ENCODE data around the gene INTS3.

The INTS3 gene

GRCh38 chr1:153687346-153688125, 40.3 kb upstream of the INTS3 start:
- no peaks in the 10 kb centered on the region for H3K4me1 ChIP-seq (ENCODE audit: low read depth, poor library complexity, severe bottlenecking)
- no peak overlapping the region for H3K4me3 ChIP-seq (IDR thresholded peaks at IDR 0.05; ENCODE audit: insufficient read depth, low read depth, low read length)
- H3K27me3 ChIP-seq (ENCODE audit: insufficient read depth, low read depth), result peaks cover 28% of the 10 kb centered on the region; the same call in 1 of the 2 replicates
- H4K20me1 ChIP-seq (ENCODE audit: insufficient read depth), result no peaks in the 10 kb centered on the region
- TF ChIP-seq, protein P1, sequence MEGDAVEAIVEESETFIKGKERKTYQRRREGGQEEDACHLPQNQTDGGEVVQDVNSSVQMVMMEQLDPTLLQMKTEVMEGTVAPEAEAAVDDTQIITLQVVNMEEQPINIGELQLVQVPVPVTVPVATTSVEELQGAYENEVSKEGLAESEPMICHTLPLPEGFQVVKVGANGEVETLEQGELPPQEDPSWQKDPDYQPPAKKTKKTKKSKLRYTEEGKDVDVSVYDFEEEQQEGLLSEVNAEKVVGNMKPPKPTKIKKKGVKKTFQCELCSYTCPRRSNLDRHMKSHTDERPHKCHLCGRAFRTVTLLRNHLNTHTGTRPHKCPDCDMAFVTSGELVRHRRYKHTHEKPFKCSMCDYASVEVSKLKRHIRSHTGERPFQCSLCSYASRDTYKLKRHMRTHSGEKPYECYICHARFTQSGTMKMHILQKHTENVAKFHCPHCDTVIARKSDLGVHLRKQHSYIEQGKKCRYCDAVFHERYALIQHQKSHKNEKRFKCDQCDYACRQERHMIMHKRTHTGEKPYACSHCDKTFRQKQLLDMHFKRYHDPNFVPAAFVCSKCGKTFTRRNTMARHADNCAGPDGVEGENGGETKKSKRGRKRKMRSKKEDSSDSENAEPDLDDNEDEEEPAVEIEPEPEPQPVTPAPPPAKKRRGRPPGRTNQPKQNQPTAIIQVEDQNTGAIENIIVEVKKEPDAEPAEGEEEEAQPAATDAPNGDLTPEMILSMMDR (conservative IDR thresholded peaks at IDR 0.05; ENCODE audit: low read depth, low read length), result no peak
- no peak overlapping the region for H3K27ac ChIP-seq
- H2AFZ ChIP-seq (ENCODE audit: low read depth), result no peak overlapping the region
- no peak overlapping the region for H3K9ac ChIP-seq
- no peak overlapping the region for H3K4me2 ChIP-seq
- H3K79me2 ChIP-seq (ENCODE audit: insufficient read depth, low read depth), result no peaks in the 10 kb centered on the region
- H3K36me3 ChIP-seq (ENCODE audit: insufficient read depth), result no peaks in the 10 kb centered on the region

DNA sequence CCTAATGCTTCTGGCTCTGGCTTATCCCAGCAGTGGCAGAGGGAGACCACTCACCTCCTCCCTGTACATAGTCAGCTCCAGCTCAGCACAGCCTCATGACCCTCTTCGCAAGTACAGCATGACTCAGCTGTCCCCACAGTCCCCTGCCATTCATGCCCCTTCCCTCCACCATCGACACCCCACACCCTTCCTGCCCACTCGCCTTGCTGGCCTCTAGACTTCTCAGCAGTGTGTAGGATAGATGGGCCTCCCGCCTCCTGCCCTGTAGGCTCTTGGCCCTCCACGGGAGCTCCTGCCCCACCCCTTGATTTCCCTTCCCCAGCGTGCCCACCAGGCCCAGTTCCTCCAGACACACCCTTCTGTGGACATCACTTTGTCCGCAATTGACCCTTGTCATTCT, 39.6 kb upstream of the INTS3 start:
- no peak overlapping the region for H3K4me3 ChIP-seq (IDR thresholded peaks at IDR 0.05; ENCODE audit: insufficient read depth, low read depth, low read length)
- TF ChIP-seq, protein P1 (conservative IDR thresholded peaks at IDR 0.05; ENCODE audit: low read depth, low read length), result no peak

DNA sequence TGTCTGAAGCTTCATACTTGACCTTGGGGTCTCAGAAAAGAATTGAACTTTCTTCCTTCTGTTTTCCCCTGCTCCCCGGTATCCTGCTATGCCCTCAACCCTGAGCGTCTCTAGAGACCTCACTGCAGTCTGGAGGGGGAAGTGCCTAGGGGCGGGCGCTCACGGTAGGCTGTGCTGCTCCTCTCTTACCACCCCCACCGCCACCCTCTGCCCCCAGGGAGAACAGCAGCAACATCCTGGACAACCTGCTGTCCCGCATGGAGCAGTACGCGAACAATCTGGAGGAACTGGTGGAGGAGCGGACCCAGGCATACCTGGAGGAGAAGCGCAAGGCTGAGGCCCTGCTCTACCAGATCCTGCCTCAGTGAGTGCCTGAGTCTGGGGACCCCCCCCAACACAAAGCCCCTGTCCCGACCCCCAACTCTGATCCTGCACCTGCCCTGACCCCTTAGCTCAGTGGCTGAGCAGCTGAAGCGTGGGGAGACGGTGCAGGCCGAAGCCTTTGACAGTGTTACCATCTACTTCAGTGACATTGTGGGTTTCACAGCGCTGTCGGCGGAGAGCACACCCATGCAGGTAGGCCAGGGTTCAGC, 39.0 kb upstream of the INTS3 start:
- TF ChIP-seq, protein P1 (conservative IDR thresholded peaks at IDR 0.05; ENCODE audit: low read depth, low read length), result no peak
- peaks cover 16% of the 10 kb centered on the region; the same call in 1 of the 2 replicates for H3K27me3 ChIP-seq (ENCODE audit: insufficient read depth, low read depth)
- H3K4me1 ChIP-seq (ENCODE audit: low read depth, poor library complexity, severe bottlenecking), result no peaks in the 10 kb centered on the region
- no peak overlapping the region for H2AFZ ChIP-seq (ENCODE audit: low read depth)
- H3K9ac ChIP-seq, result no peak overlapping the region
- no peak overlapping the region for H3K4me3 ChIP-seq (IDR thresholded peaks at IDR 0.05; ENCODE audit: insufficient read depth, low read depth, low read length)
- no peaks in the 10 kb centered on the region for H3K79me2 ChIP-seq (ENCODE audit: insufficient read depth, low read depth)
- H3K4me2 ChIP-seq, result no peak overlapping the region
- H3K36me3 ChIP-seq (ENCODE audit: insufficient read depth), result no peaks in the 10 kb centered on the region
- no peaks in the 10 kb centered on the region for H4K20me1 ChIP-seq (ENCODE audit: insufficient read depth)
- H3K27ac ChIP-seq, result no peak overlapping the region

More for the DNA sequence above, 39.6 kb upstream of the INTS3 start:
- H3K4me1 ChIP-seq (ENCODE audit: low read depth, poor library complexity, severe bottlenecking), result no peaks in the 10 kb centered on the region
- no peak overlapping the region for H3K27ac ChIP-seq
- H2AFZ ChIP-seq (ENCODE audit: low read depth), result no peak overlapping the region
- H3K36me3 ChIP-seq (ENCODE audit: insufficient read depth), result no peaks in the 10 kb centered on the region
- H3K79me2 ChIP-seq (ENCODE audit: insufficient read depth, low read depth), result no peaks in the 10 kb centered on the region
- H4K20me1 ChIP-seq (ENCODE audit: insufficient read depth), result no peaks in the 10 kb centered on the region
- H3K27me3 ChIP-seq (ENCODE audit: insufficient read depth, low read depth), result peaks cover 21% of the 10 kb centered on the region; the same call in 1 of the 2 replicates
- no peak overlapping the region for H3K9ac ChIP-seq
- H3K4me2 ChIP-seq, result no peak overlapping the region

- H4K20me1 ChIP-seq (ENCODE audit: insufficient read depth), result no peaks in the 10 kb centered on the region
- no peaks in the 10 kb centered on the region for H3K27me3 ChIP-seq (ENCODE audit: insufficient read depth, low read depth)
- no peaks in the 10 kb centered on the region for H3K79me2 ChIP-seq (ENCODE audit: insufficient read depth, low read depth)
- TF ChIP-seq, protein P1 (conservative IDR thresholded peaks at IDR 0.05; ENCODE audit: low read depth, low read length), result no peak
- no peak overlapping the region for H3K4me2 ChIP-seq
- H3K4me1 ChIP-seq (ENCODE audit: low read depth, poor library complexity, severe bottlenecking), result no peaks in the 10 kb centered on the region
- no peak overlapping the region for H3K27ac ChIP-seq
- no peak overlapping the region for H3K9ac ChIP-seq
- no peaks in the 10 kb centered on the region for H3K36me3 ChIP-seq (ENCODE audit: insufficient read depth)
- no peak overlapping the region for H3K4me3 ChIP-seq (IDR thresholded peaks at IDR 0.05; ENCODE audit: insufficient read depth, low read depth, low read length)
- H2AFZ ChIP-seq (ENCODE audit: low read depth), result no peak overlapping the region
Observed at GRCh38 chr1:153693466-153693865, 34.4 kb upstream of the INTS3 start.
